DMS153 treated with DMSO at 0.1 percent for 48 hours (cell line): ENCODE results near the gene VCL.
"Not testable (repeated sequence)": the region's sequence is repeated elsewhere in the genome, so short reads cannot be mapped to it uniquely, and the experiment has no call there.

Experiments used
- DNase-seq: peaks from one replicate; lab custom pipeline; 2025; ENCODE audit not compliant: unreplicated experiment; lab: John Stamatoyannopoulos, UW

The VCL gene

DNA sequence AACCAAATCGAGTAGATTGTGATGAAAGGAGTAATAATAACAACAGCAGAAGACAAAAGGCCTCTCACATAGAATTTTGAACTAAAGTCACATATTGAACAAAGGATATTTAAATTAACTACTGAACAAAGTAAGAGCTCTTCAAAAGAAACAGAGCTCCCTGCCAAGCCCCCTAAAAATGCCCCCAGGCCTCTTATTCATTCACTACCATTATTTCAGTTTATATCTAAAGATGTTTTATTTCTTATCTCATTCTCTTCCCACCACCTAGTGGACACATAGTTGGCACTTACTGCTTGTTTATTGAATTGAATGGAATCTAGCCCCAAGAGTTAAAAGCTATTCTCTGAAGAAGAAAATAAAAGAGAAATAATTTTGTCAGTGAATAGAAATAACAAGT is 37.4 kb downstream of the VCL start:
- DNase-seq, result no peak

DNA sequence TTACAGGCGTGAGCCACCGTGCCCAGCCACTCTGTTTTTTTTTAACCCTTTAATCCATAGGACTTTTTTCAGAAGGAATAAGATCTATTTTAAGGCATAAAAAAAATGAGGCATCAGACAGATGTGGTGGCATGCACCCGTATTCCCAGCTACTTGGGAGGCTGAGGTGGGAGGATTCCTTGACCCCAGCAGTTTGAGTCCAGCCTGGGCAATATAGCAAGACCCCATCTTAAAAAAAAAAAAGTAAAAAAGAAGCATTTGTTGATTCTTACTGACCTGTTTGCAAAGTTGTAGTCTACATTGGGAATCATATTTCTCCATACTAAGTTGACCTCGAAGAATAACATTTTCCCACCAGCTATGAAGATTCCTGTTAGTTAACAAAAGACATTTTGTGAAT is 38.6 kb downstream of the VCL start:
- no peak for DNase-seq

DNA sequence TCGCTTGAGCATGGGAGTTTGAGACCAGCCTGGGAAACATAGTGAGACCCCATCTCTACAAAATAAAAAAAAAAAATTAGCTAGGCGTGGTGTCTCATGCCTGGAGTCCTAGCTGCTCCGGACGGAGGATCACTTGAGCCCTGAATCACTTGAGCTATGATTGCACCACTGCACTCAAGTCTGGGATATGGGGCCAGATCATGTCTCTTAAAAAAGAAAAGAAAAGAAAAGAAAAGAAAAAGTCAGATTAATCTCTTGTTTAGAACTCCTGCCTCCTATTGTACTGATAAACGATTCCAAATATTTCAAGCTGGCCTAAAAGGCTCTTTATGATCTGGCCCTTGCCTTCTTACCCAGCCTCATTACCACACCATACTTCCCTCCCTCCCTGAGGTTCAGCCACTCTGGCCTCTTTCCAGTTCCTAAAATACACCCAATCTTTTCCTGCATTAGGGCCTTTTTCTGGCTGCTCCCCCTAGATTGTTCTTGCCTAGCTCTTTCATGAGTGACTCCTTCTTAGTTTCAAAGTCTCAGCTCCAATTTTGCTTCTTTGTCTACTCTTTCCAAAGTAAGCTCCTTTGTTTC is 41.7 kb downstream of the VCL start:
- no peak for DNase-seq

DNA sequence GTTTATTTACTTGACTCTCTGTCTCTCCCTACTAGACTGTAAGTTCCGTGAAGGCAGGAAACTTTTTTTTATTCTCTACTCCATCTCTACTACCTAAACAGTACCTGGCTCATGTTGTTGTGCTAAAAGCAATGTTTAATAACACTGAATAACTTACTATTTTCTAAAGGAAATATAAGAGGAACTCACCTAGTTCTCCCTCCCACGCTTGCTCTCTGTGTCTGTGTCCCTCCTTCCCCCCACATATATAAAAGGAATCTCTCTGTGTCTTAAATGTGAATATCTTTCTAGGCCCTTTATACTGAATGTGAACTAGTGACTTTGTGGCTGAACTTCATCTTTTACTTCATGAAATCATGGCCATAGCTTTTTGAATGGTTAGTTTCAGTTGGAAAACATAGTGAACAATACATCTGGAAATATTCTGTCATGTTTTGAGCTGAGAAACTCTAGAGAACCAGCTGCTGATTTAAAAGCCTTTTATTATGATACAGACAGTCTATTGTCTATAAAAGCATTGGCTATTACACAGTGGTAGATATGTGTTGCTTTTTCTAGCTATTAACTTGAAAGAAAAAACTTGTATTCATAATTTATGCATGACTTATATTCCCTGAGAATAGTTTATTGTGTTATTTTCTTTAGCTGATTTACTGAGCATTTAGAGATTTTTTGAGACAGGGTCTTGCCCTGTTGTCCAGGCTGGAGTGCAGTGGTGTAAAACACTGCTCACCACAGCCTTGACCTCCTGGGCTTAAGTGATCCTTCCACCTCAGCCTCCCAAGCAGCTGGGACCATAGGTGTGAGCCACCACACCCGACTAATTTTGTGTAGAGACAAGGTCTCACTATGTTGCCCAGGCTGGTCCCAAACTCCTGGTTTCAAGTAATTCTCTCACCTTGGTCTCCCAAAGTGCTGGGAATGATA is 42.5 kb downstream of the VCL start:
- no peak for DNase-seq

DNA sequence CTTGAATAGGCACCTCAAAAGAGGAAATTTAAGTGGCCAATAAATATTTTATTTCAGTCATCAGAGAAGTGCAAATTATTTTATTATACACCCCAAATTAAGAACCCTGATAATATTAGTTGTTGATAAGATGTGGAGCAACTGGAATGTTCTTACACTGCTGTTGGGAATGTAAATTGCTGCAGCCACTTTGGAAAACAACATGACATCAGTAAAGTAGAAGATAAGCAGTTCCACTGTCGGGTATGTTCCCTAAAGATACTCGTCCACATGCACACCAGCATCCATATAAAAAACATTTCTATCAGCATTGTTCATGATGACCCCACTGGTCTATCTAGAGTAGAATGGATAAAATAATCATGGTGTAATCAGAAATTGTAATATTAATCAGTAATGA is 46.5 kb downstream of the VCL start:
- no peak for DNase-seq

DNA sequence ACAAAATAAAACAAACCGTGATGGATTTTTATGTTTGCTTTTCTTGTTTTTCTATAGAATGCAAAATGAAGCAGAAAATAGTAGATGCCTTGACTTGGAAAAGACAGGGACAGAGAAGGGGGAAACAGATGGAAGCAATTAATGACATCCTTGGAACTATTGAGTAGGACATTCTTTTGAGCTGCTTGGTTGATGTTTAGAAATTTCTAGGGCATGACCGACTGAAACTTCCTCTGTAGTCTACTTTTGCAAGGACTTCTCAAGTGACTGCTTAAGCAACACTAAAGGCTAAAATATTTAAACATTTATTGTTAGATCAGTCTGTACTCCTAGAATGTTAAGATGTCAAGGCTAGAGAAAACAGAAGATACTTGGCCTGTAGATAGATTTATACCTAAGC is 49.4 kb downstream of the VCL start:
- no peak for DNase-seq

DNA sequence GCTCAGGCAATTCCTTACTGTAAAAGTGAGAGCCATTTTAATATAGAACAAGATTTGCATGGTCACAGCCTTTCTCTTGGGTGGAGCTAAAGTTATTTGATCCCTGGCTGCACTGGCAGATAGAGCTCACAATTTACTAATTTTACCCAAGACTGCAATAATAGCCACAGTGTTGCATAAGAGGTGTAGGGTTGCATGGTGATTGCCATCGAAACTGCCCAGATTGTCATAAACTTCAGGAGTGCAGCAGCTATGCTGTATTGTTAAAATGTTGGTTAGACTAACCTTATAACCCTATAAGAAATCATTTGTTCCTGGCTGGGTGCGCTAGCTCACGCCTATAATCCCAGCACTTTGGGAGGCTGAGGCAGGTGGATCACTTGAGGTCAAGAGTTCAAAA is 50.0 kb downstream of the VCL start:
- no peak for DNase-seq

DNA sequence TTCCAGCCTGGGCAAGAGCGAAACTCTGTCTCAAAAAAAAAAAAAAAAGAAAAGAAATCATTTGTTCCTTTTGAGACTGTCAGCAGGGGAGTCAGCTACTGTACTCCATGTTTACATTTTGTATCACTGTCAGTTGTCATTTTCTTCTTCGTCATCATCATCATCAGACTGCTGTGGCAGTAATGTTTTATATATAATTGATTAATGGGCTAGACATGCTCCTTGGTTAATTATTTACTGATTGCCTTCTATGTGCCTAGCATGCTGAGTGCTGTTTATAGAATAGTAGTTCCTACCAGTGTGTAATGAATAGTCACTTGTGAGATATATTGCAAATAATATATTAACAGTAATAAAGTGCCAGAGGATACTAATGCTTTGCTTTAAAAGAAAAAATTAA is 50.5 kb downstream of the VCL start:
- no peak for DNase-seq

DNA sequence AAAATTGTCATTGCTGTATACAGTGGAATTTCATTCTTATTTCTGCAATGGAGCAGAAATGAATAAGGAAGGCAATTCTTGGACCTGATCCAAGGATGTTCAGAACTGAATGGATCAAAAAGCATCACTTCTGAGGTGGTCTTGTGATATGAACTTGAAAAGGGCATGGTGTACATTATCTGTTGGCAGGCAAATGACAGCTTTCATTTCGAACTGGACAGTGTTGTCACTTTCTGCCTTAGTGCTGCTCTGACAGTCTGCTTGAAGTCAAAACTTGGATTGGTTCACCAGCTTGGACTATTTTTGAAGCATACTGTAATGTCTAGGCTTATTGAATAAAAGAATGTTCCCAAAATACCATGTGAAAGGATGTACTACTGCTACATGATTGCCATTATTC is 52.0 kb downstream of the VCL start:
- no peak for DNase-seq

DNA sequence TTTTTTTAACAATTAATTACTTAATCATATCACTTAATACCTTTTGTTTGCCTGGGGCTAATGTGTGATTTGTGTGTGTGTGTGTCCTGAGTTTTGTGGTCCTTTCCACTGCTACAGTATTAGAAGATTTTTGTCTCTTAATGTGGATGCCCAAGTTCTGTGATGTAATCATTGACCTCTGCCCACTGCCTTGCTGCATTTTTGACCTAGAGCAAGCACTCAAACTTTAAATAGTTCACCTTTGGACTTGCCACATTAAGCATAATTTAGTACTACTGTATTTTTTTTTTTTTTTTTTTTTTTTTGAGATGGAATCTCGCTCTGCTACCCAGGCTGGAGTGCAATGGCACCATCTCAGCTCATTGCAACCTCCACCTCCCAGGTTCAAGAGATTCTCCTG is 52.7 kb downstream of the VCL start:
- DNase-seq, result no peak

DNA sequence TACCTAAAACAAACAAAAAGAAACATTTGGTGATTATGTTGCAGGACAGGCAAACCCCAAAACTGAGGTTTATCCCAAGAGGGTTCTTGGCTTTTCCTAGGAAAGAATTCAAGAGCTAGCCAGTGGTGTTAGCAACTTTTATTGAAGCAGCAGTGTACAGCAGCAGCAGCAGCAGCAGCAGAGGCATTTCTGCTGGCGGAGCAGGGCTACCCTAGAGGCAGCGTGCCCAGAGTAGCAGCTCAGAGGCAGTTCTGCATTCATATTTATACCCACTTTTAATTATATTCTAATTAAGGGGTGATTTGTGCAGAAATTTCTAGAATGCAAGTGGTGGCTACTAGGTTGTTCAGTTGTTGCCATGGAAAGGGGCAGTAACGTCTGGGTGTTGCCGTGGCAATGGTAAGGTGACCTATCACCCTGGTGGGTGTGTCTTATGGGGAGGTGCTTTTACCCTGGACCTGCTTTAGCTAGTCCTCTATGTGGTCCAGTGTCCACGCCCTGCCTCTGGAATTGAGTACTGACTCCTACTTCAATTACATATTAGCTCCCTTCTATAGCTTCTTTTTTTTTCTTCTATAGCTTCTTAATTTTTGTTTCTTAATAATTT is 53.9 kb downstream of the VCL start:
- DNase-seq, result no peak

DNA sequence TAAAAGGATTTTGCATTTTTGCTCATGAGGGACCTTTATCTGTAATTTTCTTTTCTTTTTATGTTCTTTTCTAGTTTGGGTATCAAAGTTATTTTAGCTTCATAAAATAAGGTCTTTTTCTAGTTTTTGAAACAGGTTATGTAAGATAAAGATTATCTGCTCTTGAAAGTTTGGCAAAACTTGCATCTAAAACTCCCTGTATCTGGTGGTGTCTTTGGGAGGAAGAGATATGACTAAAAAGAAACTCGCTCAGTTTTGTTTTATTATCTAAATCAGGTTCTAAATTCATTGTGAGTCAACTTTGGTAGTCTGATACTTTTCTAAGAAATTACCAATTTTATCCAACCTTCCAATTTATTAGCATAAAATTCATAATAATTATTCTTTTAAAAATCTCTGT is 55.1 kb downstream of the VCL start:
- DNase-seq, result no peak

DNA sequence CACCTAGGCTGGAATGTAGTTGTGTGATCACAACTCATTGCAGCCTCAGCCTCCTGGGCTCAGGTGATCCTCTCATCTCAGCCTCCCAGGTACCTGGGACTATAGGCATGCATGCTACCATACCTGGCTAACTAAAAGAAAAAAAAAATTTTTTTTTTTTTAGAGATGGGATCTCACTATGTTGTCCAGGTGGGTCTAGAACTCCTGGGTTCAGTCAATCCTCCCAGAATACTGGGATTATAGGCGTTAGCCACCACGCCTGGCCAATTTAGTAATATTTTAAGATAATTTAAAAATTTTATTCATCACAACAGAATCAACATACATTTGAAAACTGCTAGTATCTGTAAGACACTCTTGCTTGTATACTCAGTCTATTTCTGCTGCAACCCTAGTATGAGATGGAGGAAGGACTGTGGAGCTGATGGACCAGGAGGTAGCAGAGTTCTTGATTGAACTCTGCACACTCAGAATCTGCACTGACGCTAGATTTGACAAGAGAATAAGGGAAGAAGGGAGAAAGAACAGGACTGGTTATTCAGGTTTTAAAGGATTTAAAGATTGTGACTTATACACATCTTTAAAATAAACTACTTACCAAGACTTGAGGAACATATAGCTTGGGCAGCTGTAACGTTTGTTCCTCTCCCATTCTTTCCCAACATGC is 57.6 kb downstream of the VCL start:
- DNase-seq, result no peak

DNA sequence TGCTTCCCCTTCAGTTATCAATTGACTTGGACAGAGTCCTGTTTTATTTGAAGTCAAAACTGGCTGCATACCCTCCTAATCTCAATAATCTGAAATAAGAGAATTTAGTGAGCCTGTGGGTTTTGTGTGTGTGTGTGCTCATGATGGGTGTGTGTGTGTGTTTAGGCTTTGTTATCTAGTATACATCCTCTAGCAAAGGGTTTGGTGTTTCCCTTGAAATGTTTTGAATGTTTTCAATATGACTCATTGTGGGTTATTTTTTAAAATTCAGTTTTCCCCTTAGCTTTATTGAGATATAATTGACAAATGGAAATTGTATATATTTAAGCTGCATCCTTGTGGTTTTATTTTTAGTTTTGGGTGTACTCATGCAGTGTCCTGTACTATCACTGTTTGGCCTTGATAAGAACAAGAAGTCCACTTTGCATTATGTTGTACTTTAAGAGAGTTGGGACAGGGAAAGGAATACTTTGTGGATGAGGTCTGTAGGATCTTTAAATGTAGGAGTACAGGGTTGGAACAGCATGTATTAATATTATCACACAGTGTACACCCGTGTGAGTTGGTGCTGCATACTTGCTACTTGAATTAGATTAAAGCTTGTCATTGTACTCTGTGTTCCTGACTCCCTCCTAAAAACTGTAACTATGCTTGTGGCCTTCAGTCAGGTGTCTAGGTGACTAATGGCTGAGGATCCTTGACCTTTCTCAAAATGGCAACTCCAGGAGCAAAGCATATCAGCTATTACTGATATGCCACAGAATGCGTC is 58.3 kb downstream of the VCL start:
- DNase-seq, result no peak

DNA sequence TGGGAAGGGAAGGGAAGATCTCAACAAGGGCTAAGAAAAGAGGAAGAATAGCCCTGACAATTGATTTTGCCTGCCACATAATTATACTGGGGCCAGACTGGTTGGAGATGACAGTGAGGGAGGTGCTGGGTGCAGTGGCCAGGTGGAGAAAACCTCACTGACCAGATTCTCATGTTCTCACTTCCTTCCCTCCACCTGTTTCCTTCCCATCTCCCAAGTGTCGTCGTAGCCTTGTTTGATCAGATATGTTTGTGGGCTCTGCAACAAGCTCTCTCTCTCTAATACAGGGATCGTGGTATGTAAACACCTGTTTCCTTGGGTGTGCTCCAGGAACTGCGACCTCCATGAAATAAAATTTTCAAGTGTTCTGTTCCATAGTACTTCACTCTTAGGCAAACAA is 60.2 kb downstream of the VCL start:
- peak; percentile 15 for DNase-seq

DNA sequence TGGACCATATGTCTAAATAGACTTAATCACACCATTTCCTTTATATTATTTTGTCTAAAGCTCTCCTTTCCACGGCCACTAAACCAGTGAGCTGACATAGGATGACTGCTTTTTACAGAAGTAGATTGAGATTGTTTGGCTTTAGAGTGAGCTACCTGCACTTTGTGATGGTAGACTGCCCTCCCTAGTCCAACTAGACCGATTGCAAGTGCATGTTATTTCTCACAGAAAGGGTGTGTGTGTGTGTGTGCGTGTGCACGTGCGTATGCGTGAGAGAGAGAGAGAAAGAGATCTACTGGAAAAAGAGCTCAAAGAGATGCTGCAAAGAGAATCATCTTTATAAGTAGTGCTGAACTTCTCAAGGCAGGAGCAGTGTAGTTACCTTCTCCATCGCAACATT is 60.7 kb downstream of the VCL start:
- peak; percentile 48 for DNase-seq

DNA sequence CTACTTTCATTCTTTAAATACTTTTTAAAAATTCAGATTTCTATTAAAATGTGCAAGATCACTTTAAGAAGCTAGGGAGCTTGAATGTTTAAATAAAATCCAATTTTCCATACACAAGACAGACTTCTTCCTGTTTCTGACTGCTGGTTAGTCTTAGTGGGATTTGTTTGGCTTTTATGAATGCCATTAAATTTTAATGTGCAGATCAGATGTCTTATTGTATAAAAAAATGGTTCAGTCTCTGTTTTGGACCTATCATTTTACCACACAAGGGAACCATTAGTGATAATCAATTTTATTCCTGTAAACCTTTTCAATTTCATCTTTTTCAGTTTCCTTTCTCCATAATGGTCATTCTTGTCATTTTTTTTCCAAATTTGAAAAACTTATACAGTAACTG is 63.2 kb downstream of the VCL start:
- DNase-seq, result no peak

DNA sequence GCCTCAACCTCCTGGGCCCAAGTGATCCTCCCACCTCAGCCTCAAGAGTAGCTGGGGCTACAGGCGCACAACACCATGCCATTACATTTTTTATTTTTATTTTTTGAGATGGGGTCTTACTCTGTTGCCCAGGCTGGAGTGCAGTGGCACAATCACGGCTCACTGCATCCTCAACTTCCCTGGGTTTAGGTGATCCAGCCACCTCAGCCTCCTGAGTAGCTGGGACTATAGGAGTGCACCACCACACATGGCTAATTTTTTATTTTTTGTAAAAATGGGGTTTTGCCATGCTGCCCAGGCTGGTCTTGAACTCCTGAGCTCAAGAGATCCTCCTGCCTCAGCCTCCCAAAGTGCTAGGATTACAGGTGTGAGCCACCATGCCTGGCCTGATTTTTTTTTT is 64.1 kb downstream of the VCL start:
- not testable (repeated sequence) for DNase-seq

DNA sequence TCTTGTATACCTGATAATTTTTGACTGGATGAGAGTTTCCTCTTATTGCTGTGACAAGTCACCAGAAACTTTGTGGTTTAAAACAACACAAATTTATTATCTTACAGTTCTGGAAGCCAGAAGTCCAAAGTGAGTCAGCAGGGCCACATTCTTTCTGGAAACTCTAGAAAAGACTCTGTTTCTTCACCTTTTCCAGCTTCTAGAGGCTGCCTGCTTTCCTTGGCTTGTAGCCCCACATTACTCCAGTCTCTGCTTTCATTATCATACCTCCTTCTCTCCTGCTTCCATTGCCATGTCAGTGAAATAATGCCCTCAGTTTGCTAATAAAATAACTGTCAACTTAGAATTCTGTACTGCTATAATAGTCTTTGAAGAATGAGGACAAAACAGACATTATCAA is 65.3 kb downstream of the VCL start:
- no peak for DNase-seq

DNA sequence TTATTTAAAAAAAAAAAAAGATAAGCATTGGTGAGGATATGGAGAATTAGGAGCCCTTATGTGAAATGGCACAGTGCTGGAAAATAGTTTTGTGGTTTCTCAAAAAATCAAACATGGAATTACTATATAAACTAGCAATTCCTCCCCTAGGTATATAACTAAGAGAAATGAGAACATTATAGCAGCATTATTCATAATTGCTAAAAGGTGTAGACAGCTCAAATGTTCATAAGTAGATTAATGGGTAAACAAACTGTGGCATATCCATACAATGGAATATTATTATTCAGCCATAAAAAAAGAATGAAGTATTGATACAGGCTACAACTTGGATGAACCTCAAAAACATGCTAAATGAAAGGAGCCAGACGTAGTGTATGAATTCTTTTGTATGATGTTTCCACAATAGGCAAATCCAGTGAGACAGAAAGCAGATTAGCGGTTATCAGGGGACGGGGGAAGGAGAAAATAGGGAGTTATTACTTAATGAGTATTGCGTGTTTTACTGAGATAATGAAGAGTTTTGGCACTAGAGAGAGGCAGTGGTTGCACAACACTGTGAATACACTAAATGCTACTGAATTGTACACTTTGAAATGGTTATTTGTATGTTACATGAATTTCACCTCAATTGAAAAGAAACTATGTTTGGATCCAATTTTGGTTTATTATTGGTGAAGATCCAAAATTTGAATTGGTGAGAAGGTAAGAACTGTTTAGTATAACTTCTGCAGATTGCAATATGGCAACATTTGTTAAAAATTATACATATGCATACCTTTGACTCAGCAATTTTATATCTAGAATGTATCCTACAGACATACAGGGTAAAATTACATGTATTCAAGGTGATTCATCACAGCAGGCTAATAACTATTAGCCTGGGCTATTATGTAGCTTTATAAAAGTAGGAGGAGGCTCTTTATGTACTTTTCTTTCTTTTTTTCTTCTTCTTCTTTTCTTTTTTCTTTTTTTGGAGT is 69.7 kb downstream of the VCL start:
- DNase-seq, result no peak
